GM19463 (cell line): ENCODE measurements around the gene ETDB.
A peak's percentile ranks its signal among the peaks of the same experiment; 100 is the strongest.
"Not testable (repeated sequence)": the region's sequence is repeated elsewhere in the genome, so short reads cannot be mapped to it uniquely, and the experiment has no call there.

Experiments used
- ATAC-seq: cut with Tn5 transposase; IDR thresholded peaks from one replicate; pipeline ENCODE4 v1.9.1; 2021; ENCODE audit warnings: mild to moderate bottlenecking, moderate library complexity; ENCODE audit not compliant: unreplicated experiment

The ETDB gene

DNA sequence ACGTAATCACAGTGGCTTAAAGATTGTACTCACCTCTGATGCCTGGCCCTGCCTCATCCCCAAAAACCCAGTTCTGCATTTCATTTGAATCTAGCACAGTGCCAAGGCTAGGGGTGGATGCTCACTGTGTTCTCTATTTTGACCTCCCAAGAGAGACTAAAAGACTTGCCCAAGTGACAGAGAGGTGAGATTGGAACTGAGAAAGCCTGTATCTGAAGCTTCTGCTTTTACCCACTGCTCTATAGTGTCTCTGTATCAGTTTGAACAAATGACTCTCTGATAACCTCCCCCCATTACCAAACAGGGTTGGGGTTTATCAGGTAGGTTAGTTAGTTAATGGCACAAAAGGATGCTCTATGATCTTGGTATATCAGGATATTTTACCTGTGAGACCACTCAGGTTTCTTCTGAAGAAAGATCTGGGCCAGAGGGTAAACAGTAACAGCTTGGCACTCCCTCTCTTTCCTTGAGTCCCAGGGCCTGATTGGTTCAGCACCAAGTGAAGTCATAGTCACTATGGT, at the start of gene ETDB:
Gene ETDB, minus strand, starts transcription at position 471 of the 521 bp plus-strand sequence. CDS start 1,265 bp downstream, outside the sequence.
- not testable (repeated sequence) for ATAC-seq

GRCh38 chrX:135169534-135169933, 49.2 kb upstream of the ETDB start:
- ATAC-seq = not testable (repeated sequence)

DNA sequence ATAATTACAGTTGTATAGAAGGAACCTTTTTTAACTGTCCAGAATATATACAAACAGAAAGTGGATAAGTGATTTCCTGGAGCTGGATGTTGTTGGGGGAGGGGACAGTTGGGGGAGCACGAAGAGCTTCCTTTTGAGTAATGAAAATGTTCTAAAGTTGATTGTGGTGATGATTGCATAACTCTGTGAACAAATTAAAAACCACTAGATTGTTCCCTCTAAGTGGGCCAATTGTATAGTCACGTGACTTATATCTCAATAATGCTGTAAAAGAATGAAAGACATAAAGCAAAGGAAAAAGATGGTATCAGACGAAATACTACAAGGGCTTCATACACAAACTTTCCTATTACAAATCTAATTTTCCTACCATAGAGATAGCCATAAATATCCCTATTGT, 48.2 kb upstream of the ETDB start:
- ATAC-seq = no peak

- not testable (repeated sequence) for ATAC-seq
These were observed 34.4 kb upstream of the ETDB start for GRCh38 chrX:135154688-135155087.

GRCh38 chrX:135126145-135126544, 5.8 kb upstream of the ETDB start:
- ATAC-seq = not testable (repeated sequence)

DNA sequence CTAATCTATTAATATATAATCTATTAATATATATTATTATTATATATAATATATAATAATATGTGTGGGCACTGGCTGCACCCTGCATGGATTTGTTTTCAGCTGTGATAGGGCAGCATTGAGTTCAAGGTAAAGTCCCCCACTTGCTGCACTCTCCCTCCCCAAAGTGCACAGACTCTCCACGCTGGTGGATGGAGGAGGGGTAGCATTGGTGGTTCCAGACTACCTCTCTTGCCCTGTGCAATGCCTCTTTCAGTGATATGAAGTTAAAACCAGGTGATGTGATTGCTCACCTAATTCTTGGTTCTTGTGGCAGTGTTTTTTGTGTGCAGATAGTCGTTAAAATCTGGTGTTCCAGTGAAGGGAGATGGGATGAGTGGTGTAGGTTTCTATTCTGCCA, 4.3 kb downstream of the ETDB start:
- ATAC-seq = not testable (repeated sequence)

DNA sequence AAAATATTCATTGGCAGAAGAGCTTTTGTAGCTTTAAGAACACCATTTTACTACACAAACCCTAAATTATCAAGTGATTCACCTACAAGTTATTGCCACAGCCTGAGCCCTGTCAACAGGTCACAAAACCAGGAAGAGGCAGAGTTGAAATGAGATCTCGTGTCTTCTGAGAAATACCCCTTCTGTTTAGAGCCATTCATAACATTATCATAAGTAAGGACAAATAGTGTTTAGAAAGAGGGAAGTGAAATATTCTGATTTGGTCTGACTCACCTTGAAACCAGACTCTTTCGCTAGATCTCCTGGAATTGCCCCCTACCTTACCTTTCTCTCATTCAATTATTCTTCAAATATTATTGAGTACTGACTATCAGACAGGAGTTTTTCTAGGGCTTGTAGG, 5.9 kb downstream of the ETDB start:
- peak; percentile 94 for ATAC-seq

DNA sequence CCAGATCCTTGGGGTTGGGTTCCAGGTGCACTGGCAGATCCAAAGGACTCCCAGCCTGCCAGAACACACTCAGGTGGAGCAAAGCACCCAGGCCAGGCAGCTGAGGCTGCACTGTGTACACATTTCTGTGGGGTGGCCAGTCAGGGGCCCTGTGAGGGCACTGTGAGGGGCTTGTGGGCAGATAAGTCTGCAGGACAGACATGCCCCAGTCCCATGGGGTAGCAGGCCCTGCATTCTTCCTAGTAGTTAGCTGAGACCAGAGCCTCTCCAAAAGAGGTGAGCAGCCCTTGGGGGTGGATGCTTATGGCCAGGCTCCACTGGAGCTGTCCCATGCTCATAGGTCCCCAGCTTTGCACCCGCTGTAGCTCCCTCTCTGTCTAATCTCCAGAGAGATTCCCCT, 7.6 kb downstream of the ETDB start:
- no peak for ATAC-seq

DNA sequence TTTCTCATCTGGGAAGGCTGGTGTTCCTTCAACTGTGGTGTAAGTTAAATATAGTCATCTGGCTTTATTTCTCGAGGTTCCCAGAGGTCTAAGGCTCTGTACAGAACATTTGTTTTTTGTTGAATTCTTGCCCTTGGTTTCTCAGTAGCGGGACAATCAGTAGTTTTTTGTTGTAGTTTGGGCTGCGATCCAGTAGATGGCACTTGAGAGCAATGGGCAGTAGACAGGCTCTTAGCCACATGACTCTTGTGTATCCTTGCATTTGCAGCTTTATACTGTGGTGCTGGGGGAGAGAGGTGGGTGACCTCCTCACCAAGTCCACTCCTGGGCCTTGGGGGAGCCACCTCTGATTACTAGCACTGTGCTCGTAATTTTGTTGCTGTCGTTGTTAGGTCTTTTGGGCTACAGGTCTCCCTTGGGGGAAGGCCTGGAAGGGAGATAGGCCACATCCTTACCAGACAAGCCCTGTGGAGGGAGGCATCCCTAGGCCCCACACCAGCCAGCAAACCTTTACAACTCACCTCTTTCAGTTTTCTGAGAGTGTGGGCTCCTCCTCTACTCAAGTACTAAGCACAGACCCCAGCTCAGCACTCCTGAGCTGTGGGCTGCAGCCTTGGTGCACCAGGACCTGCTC, 8.1 kb downstream of the ETDB start:
- ATAC-seq = no peak

DNA sequence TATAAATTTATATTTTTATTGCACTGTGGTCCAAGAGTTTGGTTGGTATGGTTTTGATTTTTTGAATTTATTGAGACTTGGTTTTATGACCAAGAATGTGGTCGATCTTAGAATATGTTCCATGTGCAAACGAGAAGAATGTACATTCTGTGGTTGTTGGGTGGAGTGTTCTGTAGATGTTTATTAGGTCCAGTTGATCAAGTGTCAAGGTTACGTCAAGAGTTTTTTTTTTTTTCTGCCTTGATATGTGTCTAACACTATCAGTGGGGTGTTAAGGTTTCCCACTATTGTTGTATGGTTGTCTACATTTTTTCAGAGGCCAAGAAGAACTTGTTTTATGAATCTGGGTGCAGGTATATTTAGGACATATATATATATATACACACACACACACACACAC, 10.8 kb downstream of the ETDB start:
- no peak for ATAC-seq

GRCh38 chrX:135099493-135099783, 20.9 kb downstream of the ETDB start:
- ATAC-seq = no peak

GRCh38 chrX:135097196-135097744, 23.1 kb downstream of the ETDB start:
- not testable (repeated sequence) for ATAC-seq

DNA sequence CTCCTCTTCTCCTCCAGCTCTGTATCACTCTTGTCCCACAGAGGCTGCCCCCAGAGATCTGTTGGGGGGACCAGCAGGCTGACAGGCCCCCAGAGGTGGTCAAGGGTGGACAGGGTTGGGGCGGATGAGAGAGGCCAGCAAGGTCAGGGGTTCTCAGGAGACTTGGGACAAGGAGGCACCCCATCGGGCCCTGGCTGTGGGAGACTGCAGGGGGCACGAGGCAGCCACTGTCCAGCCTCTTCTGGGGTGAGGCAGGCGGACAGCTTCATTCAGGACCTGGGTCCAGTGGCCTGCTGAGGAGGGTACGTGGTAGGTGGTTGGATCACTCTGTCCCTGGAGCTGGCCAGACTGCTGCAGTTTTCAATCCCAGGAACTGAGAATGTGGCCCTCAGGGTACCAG, 24.6 kb downstream of the ETDB start:
- no peak for ATAC-seq

- ATAC-seq = no peak
These were observed 25.6 kb downstream of the ETDB start for GRCh38 chrX:135094726-135095125.

- no peak for ATAC-seq
These were observed 31.2 kb downstream of the ETDB start for GRCh38 chrX:135089126-135089525.

DNA sequence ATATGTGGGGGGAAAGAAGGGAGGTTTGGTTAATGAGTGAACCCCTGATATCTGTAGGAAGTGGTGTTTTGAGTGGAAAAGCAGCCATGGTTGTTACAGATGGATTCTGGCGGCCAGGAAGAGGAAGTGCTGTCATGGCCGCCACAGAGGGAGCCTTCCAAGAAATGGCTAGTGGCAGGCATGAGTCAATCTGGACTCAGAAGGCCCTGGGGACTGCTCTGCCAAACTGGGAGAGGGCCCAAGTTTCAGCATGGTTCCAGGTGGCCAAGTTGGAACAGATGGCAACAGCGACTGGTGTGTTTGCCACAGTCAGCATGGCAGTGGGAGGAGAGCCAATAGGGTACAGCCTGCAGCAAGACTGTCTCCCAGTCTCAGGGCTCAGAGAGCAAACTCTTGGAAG, 32.5 kb downstream of the ETDB start:
- no peak for ATAC-seq

DNA sequence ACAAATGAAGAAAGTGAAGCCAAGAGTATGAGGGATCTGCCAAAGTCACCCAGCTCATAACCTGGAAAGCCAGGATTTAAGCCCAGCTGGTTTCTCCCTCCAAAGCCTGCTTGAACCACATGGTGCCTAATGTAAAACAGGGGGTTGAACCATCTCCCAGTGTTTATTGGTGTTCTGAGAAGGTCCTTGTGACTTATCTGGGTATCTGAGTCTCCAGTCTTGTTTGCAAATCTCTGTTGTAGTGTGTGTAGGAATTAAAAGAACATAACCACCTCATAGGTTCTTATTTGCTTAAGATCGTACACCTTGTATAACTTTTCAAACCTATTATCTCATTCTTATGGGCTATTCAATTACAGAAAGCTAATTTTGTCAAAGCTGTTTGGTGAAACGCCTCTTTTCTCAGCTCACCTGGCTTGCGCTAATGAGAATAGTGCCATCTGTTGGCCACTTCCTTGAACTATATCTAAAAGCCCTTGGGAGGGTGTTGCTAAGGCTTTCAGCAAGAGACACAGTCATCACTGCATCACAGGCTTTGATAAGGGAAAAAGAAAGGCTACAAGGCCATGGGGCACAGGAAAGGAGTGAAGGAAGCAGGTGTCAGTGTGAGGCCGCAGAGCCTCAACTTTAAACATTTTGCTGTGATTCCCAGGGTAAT, 34.0 kb downstream of the ETDB start:
- peak; percentile 98 for ATAC-seq

DNA sequence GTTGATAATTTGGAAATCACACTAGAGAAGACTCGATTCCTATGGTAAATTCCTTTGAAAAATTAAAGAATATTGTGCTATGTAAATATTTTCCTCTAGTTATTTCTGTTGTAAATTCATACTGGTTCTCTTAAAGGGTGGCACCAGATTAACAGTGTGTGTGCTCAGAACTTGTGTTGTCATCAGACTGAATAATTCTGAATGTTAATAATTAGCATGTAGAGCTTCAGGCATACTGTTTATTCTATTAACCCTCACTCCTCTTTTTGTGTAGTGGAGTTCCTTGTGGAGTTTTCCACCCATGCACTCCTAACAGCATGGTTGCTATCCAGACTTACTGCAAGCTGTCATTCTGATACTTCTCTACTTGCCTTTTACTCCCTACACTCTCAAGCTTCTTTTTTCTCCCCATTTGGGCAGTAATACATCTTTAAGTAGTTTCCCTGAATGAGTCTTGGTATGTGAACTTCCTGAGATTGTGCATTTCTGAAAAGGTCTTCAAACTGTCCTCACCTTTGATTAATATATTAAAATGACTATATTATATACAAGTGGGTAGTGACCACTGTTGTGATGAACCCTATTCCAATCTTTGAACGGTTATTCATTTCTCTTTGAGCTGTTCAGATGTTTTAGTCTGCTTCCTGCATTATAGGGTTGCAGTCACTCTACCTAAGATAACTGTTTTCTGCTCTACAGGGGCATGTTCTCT, 38.5 kb downstream of the ETDB start:
- ATAC-seq = no peak
